ENCODE measurements around the gene HES6. TPM values are rescaled to one million over a fixed set of nuclear protein-coding genes. Genes with fewer than 3 reads are reported as not detected.

HES6 gene
- total RNA-seq, 4 donors from 2014 or later, result 3.8 to 19.5 (median 12.2) TPM

- no peak for ATAC-seq
- H3K27me3 ChIP-seq, result peaks cover 6% of the 10 kb centered on the region
- TF ChIP-seq EP300 (IDR thresholded peaks at IDR 0.05) (no peak), POLR2AphosphoS5 (IDR thresholded peaks at IDR 0.05) (no peak), CTCF (IDR thresholded peaks at IDR 0.05) (no peak), POLR2A (IDR thresholded peaks at IDR 0.05) (no peak)
- peaks cover 0 to 46% (median 8%) of the 10 kb centered on the region in 3 donors for H3K4me1 ChIP-seq
- H3K9me3 ChIP-seq, result no peaks in the 10 kb centered on the region
- H3K36me3 ChIP-seq, result peaks cover 0 to 42% of the 10 kb centered on the region in 2 donors
- no peak overlapping the region for H3K4me3 ChIP-seq
- WGBS, 2 donors (ENCODE audit: low coverage in 1 of 2), result 39 to 57% methylated on average over 1 to 5 of the region's 7 CpGs
- H3K27ac ChIP-seq, result peak overlapping the region in 3 of 4 donors; percentile 2 to 52 (median 45)
These were observed 3.1 kb upstream of the HES6 start for GRCh38 chr2:238242731-238243495.

GRCh38 chr2:238241970-238242369 is 2.1 kb upstream of the HES6 start:
- no peak overlapping the region for H3K4me3 ChIP-seq
- 81 to 85% methylated on average over 2 of the region's 2 CpGs for WGBS, 2 donors (ENCODE audit: low coverage in 1 of 2)

GRCh38 chr2:238240757-238241711 is 1.2 kb upstream of the HES6 start:
- Histone ChIP-seq H3K36me3 (peaks cover 0 to 23% of the 10 kb centered on the region in 2 donors), H3K4me1 (peaks cover 0 to 46% (median 8%) of the 10 kb centered on the region in 3 donors), H3K27ac (peak overlapping the region in 2 of 4 donors; percentile 41 to 79), H3K4me3 (peak overlapping the region; percentile 3 to 75), H3K9me3 (no peaks in the 10 kb centered on the region), H3K27me3 (peaks cover 6% of the 10 kb centered on the region)
- no CpG with 5 or more reads among the region's 71 CpGs for WGBS, 2 donors (ENCODE audit: low coverage in 1 of 2)
- no peak for ATAC-seq
- TF ChIP-seq POLR2A (IDR thresholded peaks at IDR 0.05), result no peak
- no peak for TF ChIP-seq POLR2AphosphoS5 (IDR thresholded peaks at IDR 0.05)
- no peak for TF ChIP-seq EP300 (IDR thresholded peaks at IDR 0.05)

More at GRCh38 chr2:238241970-238242369, 2.1 kb upstream of the HES6 start:
- no peak for TF ChIP-seq EP300 (IDR thresholded peaks at IDR 0.05)
- TF ChIP-seq POLR2AphosphoS5 (IDR thresholded peaks at IDR 0.05), result no peak
- TF ChIP-seq POLR2A (IDR thresholded peaks at IDR 0.05), result no peak
- no peak for TF ChIP-seq CTCF (IDR thresholded peaks at IDR 0.05)
- H3K27ac ChIP-seq, result peak overlapping the region in 1 of 4 donors; percentile 45
- H3K9me3 ChIP-seq, result no peaks in the 10 kb centered on the region
- H3K36me3 ChIP-seq, result peaks cover 0 to 33% of the 10 kb centered on the region in 2 donors
- no peak for ATAC-seq
- peaks cover 0 to 46% (median 8%) of the 10 kb centered on the region in 3 donors for H3K4me1 ChIP-seq
- peaks cover 6% of the 10 kb centered on the region for H3K27me3 ChIP-seq

GRCh38 chr2:238239543-238239862 is 335 bp downstream of the HES6 start:
- peak overlapping the region in 3 of 4 donors; percentile 79 to 84 (median 81) for H3K27ac ChIP-seq
- H3K4me3 ChIP-seq, result peak overlapping the region; percentile 45 to 75
- peak; percentile 21 for ATAC-seq
- peaks cover 6% of the 10 kb centered on the region for H3K27me3 ChIP-seq
- TF ChIP-seq CTCF (IDR thresholded peaks at IDR 0.05) (peak in 1 of 4 experiments; percentile 11), POLR2A (IDR thresholded peaks at IDR 0.05) (no peak)
- H3K36me3 ChIP-seq, result peaks cover 0 to 9% of the 10 kb centered on the region in 2 donors
- 0% methylated on average over 7 of the region's 43 CpGs; no CpG with 5 or more reads in 1 of the 2 donors for WGBS, 2 donors (ENCODE audit: low coverage in 1 of 2)
- H3K9me3 ChIP-seq, result no peaks in the 10 kb centered on the region
- H3K4me1 ChIP-seq, result peaks cover 0 to 50% (median 8%) of the 10 kb centered on the region in 3 donors

Measured in gastroesophageal sphincter (tissue), 4 donors.